ENCODE results near the gene PIGL. TPM values are rescaled to one million over a fixed set of nuclear protein-coding genes. Genes with fewer than 3 reads are reported as not detected.

The PIGL gene
- total RNA-seq, 1 donor from 2014 or later: 31.1 TPM

DNA sequence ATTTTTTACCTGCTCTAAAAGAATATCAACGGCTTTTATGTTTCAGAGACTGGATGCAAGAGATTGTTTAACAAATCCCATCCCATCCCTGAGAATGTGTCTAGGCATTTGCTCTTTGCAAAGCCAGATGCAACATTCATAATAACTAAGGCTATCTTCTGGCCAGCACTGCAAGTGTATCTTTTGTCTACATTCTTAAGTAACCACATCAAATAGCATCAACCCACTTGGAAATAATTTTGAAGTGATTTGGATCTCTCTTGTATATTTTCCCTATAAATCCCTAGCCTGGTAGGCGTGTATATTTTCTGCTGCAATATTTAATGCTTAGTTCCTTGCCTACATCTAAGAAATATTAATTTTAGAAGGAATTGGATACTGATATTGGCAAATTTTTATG, 64.3 kb downstream of the PIGL start:
- Mint-ChIP-seq H3K9me3 (peaks cover 7% of the 10 kb centered on the region), H3K4me1 (peaks cover 9% of the 10 kb centered on the region), H3K4me3 (no peak overlapping the region), H3K27ac (ENCODE audit: unreplicated experiment) (no peak overlapping the region), H3K27me3 (ENCODE audit: low read depth) (no peaks in the 10 kb centered on the region), H3K36me3 (ENCODE audit: low read depth) (peaks cover 23% of the 10 kb centered on the region)
- DNase-seq (ENCODE audit: low read depth, low spot score): no peak
- TF ChIP-seq, protein P1, sequence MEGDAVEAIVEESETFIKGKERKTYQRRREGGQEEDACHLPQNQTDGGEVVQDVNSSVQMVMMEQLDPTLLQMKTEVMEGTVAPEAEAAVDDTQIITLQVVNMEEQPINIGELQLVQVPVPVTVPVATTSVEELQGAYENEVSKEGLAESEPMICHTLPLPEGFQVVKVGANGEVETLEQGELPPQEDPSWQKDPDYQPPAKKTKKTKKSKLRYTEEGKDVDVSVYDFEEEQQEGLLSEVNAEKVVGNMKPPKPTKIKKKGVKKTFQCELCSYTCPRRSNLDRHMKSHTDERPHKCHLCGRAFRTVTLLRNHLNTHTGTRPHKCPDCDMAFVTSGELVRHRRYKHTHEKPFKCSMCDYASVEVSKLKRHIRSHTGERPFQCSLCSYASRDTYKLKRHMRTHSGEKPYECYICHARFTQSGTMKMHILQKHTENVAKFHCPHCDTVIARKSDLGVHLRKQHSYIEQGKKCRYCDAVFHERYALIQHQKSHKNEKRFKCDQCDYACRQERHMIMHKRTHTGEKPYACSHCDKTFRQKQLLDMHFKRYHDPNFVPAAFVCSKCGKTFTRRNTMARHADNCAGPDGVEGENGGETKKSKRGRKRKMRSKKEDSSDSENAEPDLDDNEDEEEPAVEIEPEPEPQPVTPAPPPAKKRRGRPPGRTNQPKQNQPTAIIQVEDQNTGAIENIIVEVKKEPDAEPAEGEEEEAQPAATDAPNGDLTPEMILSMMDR (conservative IDR thresholded peaks at IDR 0.05): no peak

DNA sequence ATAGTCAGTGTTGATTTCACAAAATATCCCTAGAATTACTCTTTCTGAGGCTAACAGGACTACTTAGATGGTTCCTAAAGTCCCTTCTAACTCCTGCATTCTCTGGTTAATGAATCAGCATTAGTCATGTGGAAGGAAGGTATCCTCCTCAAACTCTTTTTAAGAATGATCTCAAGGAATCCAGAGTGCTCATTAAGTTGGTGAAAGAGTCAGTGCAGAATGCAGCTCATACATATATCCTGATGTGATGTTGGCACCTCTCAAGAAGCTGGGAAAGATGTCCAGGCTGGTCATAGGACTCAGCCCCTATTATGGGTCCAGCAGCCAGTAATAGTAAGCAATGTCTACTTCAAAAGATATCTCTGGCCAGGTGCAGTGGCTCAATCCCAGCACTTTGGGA, 65.5 kb downstream of the PIGL start:
- TF ChIP-seq, protein P1 (conservative IDR thresholded peaks at IDR 0.05): no peak
- no peak overlapping the region for H3K4me3 Mint-ChIP-seq
- no peaks in the 10 kb centered on the region for H3K27me3 Mint-ChIP-seq (ENCODE audit: low read depth)
- H3K36me3 Mint-ChIP-seq (ENCODE audit: low read depth): peaks cover 23% of the 10 kb centered on the region
- no peak for DNase-seq (ENCODE audit: low read depth, low spot score)
- peaks cover 7% of the 10 kb centered on the region for H3K9me3 Mint-ChIP-seq
- H3K27ac Mint-ChIP-seq (ENCODE audit: unreplicated experiment): no peak overlapping the region
- peaks cover 21% of the 10 kb centered on the region for H3K4me1 Mint-ChIP-seq

DNA sequence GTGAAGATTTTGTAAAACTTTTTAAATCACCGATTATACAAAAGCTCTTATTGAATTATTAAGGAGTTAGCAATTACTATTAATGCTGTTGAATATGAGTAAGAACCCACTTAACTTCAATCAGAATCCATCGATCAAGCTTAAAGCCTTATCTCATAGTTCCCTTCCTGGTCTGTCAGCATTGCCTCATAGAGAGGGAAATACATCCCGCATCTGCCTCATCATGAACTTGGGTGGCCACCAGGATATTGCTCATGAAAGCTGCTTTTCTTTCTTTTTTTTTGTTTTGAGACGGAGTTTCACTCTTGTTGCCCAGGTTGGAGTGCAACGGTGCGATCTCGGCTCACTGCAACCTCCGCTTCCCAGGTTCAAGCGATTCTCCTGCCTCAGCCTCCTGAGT, 66.7 kb downstream of the PIGL start:
- Mint-ChIP-seq H3K4me1 (peaks cover 25% of the 10 kb centered on the region), H3K27ac (ENCODE audit: unreplicated experiment) (no peak overlapping the region), H3K9me3 (peaks cover 5% of the 10 kb centered on the region), H3K27me3 (ENCODE audit: low read depth) (no peaks in the 10 kb centered on the region), H3K36me3 (ENCODE audit: low read depth) (peaks cover 19% of the 10 kb centered on the region), H3K4me3 (no peak overlapping the region)
- TF ChIP-seq, protein P1 (conservative IDR thresholded peaks at IDR 0.05): no peak
- no peak for DNase-seq (ENCODE audit: low read depth, low spot score)

DNA sequence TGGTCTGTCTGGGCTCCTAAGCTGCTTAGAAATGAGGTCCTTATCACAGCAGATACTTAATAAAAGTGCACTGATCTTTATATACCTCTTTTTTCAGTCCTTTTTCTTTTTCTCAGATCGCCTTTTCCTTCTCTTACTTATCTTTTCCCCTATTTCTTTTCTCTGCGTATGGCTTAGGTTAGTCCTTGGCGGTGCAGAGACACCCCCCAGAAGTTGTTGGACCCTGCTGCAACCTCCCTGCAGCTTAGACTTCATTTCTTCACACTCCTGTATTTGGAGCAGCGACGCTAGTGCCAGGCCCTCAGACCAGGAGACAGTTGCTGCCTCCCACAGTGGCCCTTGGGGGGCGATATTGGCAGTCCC, 68.6 kb downstream of the PIGL start:
- no peaks in the 10 kb centered on the region for H3K27me3 Mint-ChIP-seq (ENCODE audit: low read depth)
- H3K27ac Mint-ChIP-seq (ENCODE audit: unreplicated experiment): peak overlapping the region; percentile 93
- peaks cover 4% of the 10 kb centered on the region for H3K36me3 Mint-ChIP-seq (ENCODE audit: low read depth)
- H3K9me3 Mint-ChIP-seq: no peaks in the 10 kb centered on the region
- peak overlapping the region; percentile 49 for H3K4me3 Mint-ChIP-seq
- TF ChIP-seq, protein P1 (conservative IDR thresholded peaks at IDR 0.05): peak; percentile 52
- DNase-seq (ENCODE audit: low read depth, low spot score): no peak
- peaks cover 25% of the 10 kb centered on the region for H3K4me1 Mint-ChIP-seq

DNA sequence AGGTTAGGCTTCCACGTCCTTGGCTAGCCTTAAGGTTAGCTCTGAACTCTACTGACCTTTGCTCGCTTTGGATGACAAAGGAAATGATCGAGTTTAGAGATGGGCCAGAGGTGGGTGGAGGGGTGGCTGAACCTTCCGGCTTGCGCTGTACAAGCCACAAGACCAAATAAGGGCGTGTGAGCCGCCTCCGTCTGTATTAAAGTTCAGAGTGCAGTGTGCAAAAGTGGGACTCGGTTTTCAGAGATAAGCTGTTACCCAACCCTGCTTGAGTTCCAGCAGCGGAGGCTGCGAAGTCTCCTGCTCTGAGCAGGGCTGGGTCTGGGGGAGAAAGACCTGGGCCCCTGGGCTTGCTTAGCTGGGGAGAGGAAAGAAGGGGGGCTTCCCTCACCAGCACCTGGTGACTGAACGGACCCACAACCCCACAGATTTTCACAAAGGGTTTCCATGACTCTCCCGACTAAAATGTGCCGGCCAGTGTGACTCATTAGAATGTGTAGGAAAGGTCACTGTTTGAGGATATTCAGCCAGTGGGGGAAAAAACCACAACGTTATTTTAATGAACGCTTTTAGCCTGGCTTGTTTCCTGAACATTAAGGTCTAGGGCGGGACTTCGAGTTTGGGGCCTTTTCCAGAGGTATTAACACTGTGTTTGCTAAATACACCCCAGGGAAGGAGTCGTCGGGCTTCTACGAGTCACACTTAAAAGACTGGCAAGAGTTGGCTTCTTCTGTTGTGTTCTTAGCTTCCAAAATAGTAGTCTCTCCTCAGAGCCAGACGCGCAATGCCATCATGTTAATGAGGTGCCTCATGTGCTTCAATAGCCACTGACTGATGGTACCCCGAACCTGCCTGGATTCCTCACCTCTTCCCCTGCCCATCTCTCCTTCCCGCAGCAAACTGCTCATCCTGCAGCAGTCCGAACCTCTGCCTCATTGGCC, 69.3 kb downstream of the PIGL start:
- peak overlapping the region; percentile 93 for H3K27ac Mint-ChIP-seq (ENCODE audit: unreplicated experiment)
- peaks cover 25% of the 10 kb centered on the region for H3K4me1 Mint-ChIP-seq
- H3K4me3 Mint-ChIP-seq: peak overlapping the region; percentile 49
- peaks cover 4% of the 10 kb centered on the region for H3K36me3 Mint-ChIP-seq (ENCODE audit: low read depth)
- no peaks in the 10 kb centered on the region for H3K27me3 Mint-ChIP-seq (ENCODE audit: low read depth)
- peak; percentile 41 for DNase-seq (ENCODE audit: low read depth, low spot score)
- TF ChIP-seq, protein P1 (conservative IDR thresholded peaks at IDR 0.05): no peak
- no peaks in the 10 kb centered on the region for H3K9me3 Mint-ChIP-seq

Measured in neural crest cell (in vitro differentiated cells).